ENCODE results near the gene PIGQ.

PIGQ gene

GRCh38 chr16:630815-631405, 61.1 kb downstream of the PIGQ start, which contains the start of gene WFIKKN1:
Gene WFIKKN1 (plus strand): TSS chr16:630985. CDS start chr16:631254, 269 bp downstream.
- TF ChIP-seq PATZ1 (CRISPR knock-in tag; IDR thresholded peaks at IDR 0.05; ENCODE audit: borderline replicate concordance) = no peak
- TF ChIP-seq POU6F1 (CRISPR knock-in tag; IDR thresholded peaks at IDR 0.05; ENCODE audit: borderline replicate concordance, low read depth) = no peak
- no peak for TF ChIP-seq ARNTL (CRISPR knock-in tag; IDR thresholded peaks at IDR 0.05; ENCODE audit: borderline replicate concordance, low read depth)
- no peak for TF ChIP-seq CSRNP3 (CRISPR knock-in tag; IDR thresholded peaks at IDR 0.05)
- no peak for TF ChIP-seq ZNF565 (CRISPR knock-in tag; conservative IDR thresholded peaks at IDR 0.05; ENCODE audit: low read depth)
- TF ChIP-seq TOX (CRISPR knock-in tag; IDR thresholded peaks at IDR 0.05; ENCODE audit: borderline replicate concordance) = no peak
- no peak for TF ChIP-seq ZFP3 (CRISPR knock-in tag; IDR thresholded peaks at IDR 0.05)
- TF ChIP-seq ZNF70 (CRISPR knock-in tag; IDR thresholded peaks at IDR 0.05) = no peak
- TF ChIP-seq OSR1 (CRISPR knock-in tag; IDR thresholded peaks at IDR 0.05) = no peak
- TF ChIP-seq TCF4 (CRISPR knock-in tag; IDR thresholded peaks at IDR 0.05; ENCODE audit: borderline replicate concordance) = no peak
- TF ChIP-seq RARB (CRISPR knock-in tag; IDR thresholded peaks at IDR 0.05) = no peak
- TF ChIP-seq TSHZ2 (CRISPR knock-in tag; IDR thresholded peaks at IDR 0.05) = no peak
- TF ChIP-seq ISL1 (CRISPR knock-in tag; IDR thresholded peaks at IDR 0.05) = no peak
- TF ChIP-seq PPARA (CRISPR knock-in tag; IDR thresholded peaks at IDR 0.05; ENCODE audit: borderline replicate concordance) = no peak
- no peak for ATAC-seq

GRCh38 chr16:631808-632358, 62.1 kb downstream of the PIGQ start:
- no peak for TF ChIP-seq CREB5 (CRISPR knock-in tag; IDR thresholded peaks at IDR 0.05; ENCODE audit: low read depth)
- no peak for ATAC-seq

GRCh38 chr16:632486-633335, 62.9 kb downstream of the PIGQ start:
- ATAC-seq = no peak

More at GRCh38 chr16:632486-633335, 62.9 kb downstream of the PIGQ start:
- TF ChIP-seq RARB (CRISPR knock-in tag; IDR thresholded peaks at IDR 0.05) (no peak), ZC3H10 (CRISPR knock-in tag; IDR thresholded peaks at IDR 0.05) (no peak)
